WTC11 (cell line): Measurements from ENCODE around the gene CALN1. TPM values are rescaled to one million over a fixed set of nuclear protein-coding genes. Genes with fewer than 3 reads are reported as not detected.

ENCODE experiments used
- ATAC-seq: fragments of 200-7000 bp; cut with Tn5 transposase; 2 replicates; pipeline ENCODE4 v1.10.0; 2021; ENCODE audit warnings: mild to moderate bottlenecking, moderate library complexity
- CTCF ChIA-PET: fragments of 300-600 bp; sonication (Branson Sonifier 250); formaldehyde crosslinking; loops from one replicate; lab custom pipeline; 2021; ENCODE audit warnings: antibody characterized with exemption; lab: Charles Lee
- POLR2A ChIA-PET: fragments of 350-600 bp; sonication (Branson Sonifier 250); formaldehyde crosslinking; loops from one replicate; lab custom pipeline; 2021; ENCODE audit warnings: antibody characterized with exemption; lab: Charles Lee
- DNase-seq: peaks from one replicate; pipeline ENCODE4 v3.0.0; 2021; ENCODE audit warnings: low spot score
- H3K27ac Mint-ChIP-seq: 2 replicates; pipeline ENCODE4 v1.8.0; 2021; ENCODE audit warnings: mixed read lengths
- H3K27me3 Mint-ChIP-seq: 2 replicates; pipeline ENCODE4 v1.8.0; 2021; ENCODE audit warnings: low read depth, mild to moderate bottlenecking, moderate library complexity, mixed read lengths
- H3K36me3 Mint-ChIP-seq: 2 replicates; pipeline ENCODE4 v1.8.0; 2021; ENCODE audit warnings: mixed read lengths
- H3K4me1 Mint-ChIP-seq: 2 replicates; pipeline ENCODE4 v1.8.0; 2022; ENCODE audit warnings: mixed read lengths
- H3K4me3 Mint-ChIP-seq: 2 replicates; pipeline ENCODE4 v1.8.0; 2021; ENCODE audit warnings: mild to moderate bottlenecking, moderate library complexity, mixed read lengths
- H3K9me3 Mint-ChIP-seq: 2 replicates; pipeline ENCODE4 v1.8.0; 2021; ENCODE audit warnings: mixed read lengths
- ATF2 ChIP-seq: sonication (generic); formaldehyde crosslinking; IDR thresholded peaks from 2 replicates; pipeline ENCODE4 v1.8.1; 2022; ENCODE audit warnings: low read depth, missing genetic modification reagents, borderline replicate concordance
- CBFB ChIP-seq: sonication (generic); formaldehyde crosslinking; IDR thresholded peaks from 2 replicates; pipeline ENCODE4 v1.8.1; 2022; ENCODE audit warnings: mild to moderate bottlenecking, low read depth, missing genetic modification reagents
- CREM ChIP-seq: sonication (generic); formaldehyde crosslinking; IDR thresholded peaks from 2 replicates; pipeline ENCODE4 v1.8.1; 2022; ENCODE audit warnings: mild to moderate bottlenecking, missing genetic modification reagents, moderate library complexity
- E2F4 ChIP-seq: sonication (generic); formaldehyde crosslinking; IDR thresholded peaks from 2 replicates; pipeline ENCODE4 v1.8.1; 2022; ENCODE audit warnings: low read depth, mild to moderate bottlenecking, moderate library complexity, missing genetic modification reagents, borderline replicate concordance
- ESRRA ChIP-seq: sonication (generic); formaldehyde crosslinking; IDR thresholded peaks from 2 replicates; pipeline ENCODE4 v1.8.1; 2022; ENCODE audit warnings: mild to moderate bottlenecking, missing genetic modification reagents, borderline replicate concordance
- ETV6 ChIP-seq: sonication (generic); formaldehyde crosslinking; IDR thresholded peaks from 2 replicates; pipeline ENCODE4 v1.8.1; 2022; ENCODE audit warnings: mild to moderate bottlenecking, missing genetic modification reagents
- NFE2L1 ChIP-seq: sonication (generic); formaldehyde crosslinking; IDR thresholded peaks from 2 replicates; pipeline ENCODE4 v1.8.1; 2023; ENCODE audit warnings: missing genetic modification reagents
- STAT6 ChIP-seq: sonication (generic); formaldehyde crosslinking; conservative IDR thresholded peaks from 2 replicates; pipeline ENCODE4 v1.8.1; 2023; ENCODE audit warnings: mild to moderate bottlenecking, low read depth, missing genetic modification reagents, moderate library complexity
- ZNF219 ChIP-seq: sonication (generic); formaldehyde crosslinking; IDR thresholded peaks from 2 replicates; pipeline ENCODE4 v1.8.0; 2023; ENCODE audit warnings: missing genetic modification reagents, mild to moderate bottlenecking, borderline replicate concordance
- ZNF232 ChIP-seq: sonication (generic); formaldehyde crosslinking; IDR thresholded peaks from 2 replicates; pipeline ENCODE4 v1.8.0; 2022; ENCODE audit warnings: mild to moderate bottlenecking, missing genetic modification reagents
- ZNF263 ChIP-seq: sonication (generic); formaldehyde crosslinking; IDR thresholded peaks from 2 replicates; pipeline ENCODE4 v1.8.1; 2022; ENCODE audit warnings: low read depth, mild to moderate bottlenecking, moderate library complexity, missing genetic modification reagents
- ZNF317 ChIP-seq: sonication (generic); formaldehyde crosslinking; IDR thresholded peaks from 2 replicates; pipeline ENCODE4 v1.8.1; 2023; ENCODE audit warnings: low read depth, mild to moderate bottlenecking, moderate library complexity, missing genetic modification reagents, borderline replicate concordance
- ZNF423 ChIP-seq: fragments of 250-450 bp; sonication (Bioruptor Pico); IDR thresholded peaks from 2 replicates; pipeline ENCODE4 v2.1.2; 2022; ENCODE audit warnings: mild to moderate bottlenecking, moderate library complexity
- total RNA-seq: library from RNA; stranded (reverse); gene quantifications from 3 replicates; pipeline ENCODE4 v1.2.3, GENCODE V29; 2021
- TF ChIP-seq, protein P1 (sequence below): sonication (generic); formaldehyde crosslinking; IDR thresholded peaks from 2 replicates; pipeline ENCODE4 v1.8.0; 2023; ENCODE audit warnings: missing genetic modification reagents, mild to moderate bottlenecking, borderline replicate concordance
- TF ChIP-seq, protein P2 (sequence below): sonication (generic); formaldehyde crosslinking; IDR thresholded peaks from 2 replicates; pipeline ENCODE4 v1.8.0; 2022; ENCODE audit warnings: mild to moderate bottlenecking, missing genetic modification reagents
- TF ChIP-seq, protein P3 (sequence below): sonication (generic); formaldehyde crosslinking; IDR thresholded peaks from 2 replicates; pipeline ENCODE4 v1.8.1; 2022; ENCODE audit warnings: mild to moderate bottlenecking, moderate library complexity, missing genetic modification reagents

Gene CALN1
- total RNA-seq, 1 experiment from 2014 or later, result 10.5 TPM

GRCh38 chr7:71817916-71818315 is 594.2 kb downstream of the CALN1 start:
- no peak for DNase-seq
- no peak overlapping the region for H3K4me3 Mint-ChIP-seq
- TF ChIP-seq ESRRA (CRISPR knock-in tag) (no peak), ZNF317 (CRISPR knock-in tag) (no peak), ZNF423 (CRISPR knock-in tag) (no peak), ETV6 (no peak), ZNF232 (CRISPR knock-in tag) (no peak), ZNF219 (CRISPR knock-in tag) (no peak), CBFB (no peak), STAT6 (no peak), ATF2 (no peak), CREM (no peak), NFE2L1 (CRISPR knock-in tag) (no peak), ZNF263 (CRISPR knock-in tag) (no peak), E2F4 (CRISPR knock-in tag) (no peak)
- TF ChIP-seq, protein P1, sequence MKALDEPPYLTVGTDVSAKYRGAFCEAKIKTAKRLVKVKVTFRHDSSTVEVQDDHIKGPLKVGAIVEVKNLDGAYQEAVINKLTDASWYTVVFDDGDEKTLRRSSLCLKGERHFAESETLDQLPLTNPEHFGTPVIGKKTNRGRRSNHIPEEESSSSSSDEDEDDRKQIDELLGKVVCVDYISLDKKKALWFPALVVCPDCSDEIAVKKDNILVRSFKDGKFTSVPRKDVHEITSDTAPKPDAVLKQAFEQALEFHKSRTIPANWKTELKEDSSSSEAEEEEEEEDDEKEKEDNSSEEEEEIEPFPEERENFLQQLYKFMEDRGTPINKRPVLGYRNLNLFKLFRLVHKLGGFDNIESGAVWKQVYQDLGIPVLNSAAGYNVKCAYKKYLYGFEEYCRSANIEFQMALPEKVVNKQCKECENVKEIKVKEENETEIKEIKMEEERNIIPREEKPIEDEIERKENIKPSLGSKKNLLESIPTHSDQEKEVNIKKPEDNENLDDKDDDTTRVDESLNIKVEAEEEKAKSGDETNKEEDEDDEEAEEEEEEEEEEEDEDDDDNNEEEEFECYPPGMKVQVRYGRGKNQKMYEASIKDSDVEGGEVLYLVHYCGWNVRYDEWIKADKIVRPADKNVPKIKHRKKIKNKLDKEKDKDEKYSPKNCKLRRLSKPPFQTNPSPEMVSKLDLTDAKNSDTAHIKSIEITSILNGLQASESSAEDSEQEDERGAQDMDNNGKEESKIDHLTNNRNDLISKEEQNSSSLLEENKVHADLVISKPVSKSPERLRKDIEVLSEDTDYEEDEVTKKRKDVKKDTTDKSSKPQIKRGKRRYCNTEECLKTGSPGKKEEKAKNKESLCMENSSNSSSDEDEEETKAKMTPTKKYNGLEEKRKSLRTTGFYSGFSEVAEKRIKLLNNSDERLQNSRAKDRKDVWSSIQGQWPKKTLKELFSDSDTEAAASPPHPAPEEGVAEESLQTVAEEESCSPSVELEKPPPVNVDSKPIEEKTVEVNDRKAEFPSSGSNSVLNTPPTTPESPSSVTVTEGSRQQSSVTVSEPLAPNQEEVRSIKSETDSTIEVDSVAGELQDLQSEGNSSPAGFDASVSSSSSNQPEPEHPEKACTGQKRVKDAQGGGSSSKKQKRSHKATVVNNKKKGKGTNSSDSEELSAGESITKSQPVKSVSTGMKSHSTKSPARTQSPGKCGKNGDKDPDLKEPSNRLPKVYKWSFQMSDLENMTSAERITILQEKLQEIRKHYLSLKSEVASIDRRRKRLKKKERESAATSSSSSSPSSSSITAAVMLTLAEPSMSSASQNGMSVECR, result no peak
- TF ChIP-seq, protein P2, sequence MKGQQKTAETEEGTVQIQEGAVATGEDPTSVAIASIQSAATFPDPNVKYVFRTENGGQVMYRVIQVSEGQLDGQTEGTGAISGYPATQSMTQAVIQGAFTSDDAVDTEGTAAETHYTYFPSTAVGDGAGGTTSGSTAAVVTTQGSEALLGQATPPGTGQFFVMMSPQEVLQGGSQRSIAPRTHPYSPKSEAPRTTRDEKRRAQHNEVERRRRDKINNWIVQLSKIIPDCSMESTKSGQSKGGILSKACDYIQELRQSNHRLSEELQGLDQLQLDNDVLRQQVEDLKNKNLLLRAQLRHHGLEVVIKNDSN (CRISPR knock-in tag), result no peak
- TF ChIP-seq, protein P3, sequence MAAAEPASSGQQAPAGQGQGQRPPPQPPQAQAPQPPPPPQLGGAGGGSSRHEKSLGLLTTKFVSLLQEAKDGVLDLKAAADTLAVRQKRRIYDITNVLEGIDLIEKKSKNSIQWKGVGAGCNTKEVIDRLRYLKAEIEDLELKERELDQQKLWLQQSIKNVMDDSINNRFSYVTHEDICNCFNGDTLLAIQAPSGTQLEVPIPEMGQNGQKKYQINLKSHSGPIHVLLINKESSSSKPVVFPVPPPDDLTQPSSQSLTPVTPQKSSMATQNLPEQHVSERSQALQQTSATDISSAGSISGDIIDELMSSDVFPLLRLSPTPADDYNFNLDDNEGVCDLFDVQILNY (CRISPR knock-in tag), result no peak
- TF ChIP-seq, all 79 proteins: peak for 0
- H3K36me3 Mint-ChIP-seq, result 0 out of 2 replicates have a peak, but pooled peaks cover 4% of the 10 kb centered on the region
- ChIA-PET CTCF (no interaction called here), POLR2A (no interaction called here)
- H3K27me3 Mint-ChIP-seq, result no peaks in the 10 kb centered on the region
- peaks cover 20% of the 10 kb centered on the region for H3K9me3 Mint-ChIP-seq
- H3K27ac Mint-ChIP-seq, result no peak overlapping the region
- ATAC-seq, result no peak
- H3K4me1 Mint-ChIP-seq, result peaks cover under 1% of the 10 kb centered on the region; the same call in 1 of the 2 replicates
